Keratinocyte (primary cell): ENCODE results near the gene PLEKHA6. TPM values are rescaled to one million over a fixed set of nuclear protein-coding genes. Genes with fewer than 3 reads are reported as not detected.

Experiments
- DNase-seq: peaks from one replicate; pipeline ENCODE4 v3.0.0-alpha.2; 2011; ENCODE audit warnings: low read depth, missing footprints, low spot score
- FAIRE-seq: peaks from 2 replicates; lab custom pipeline; 2011; peaks lifted over from hg19 to GRCh38; lab: Jason Lieb, UNC
- H2AFZ ChIP-seq: 2 replicates; pipeline ENCODE4 v1.6.0; 2012; ENCODE audit warnings: low read length, control low read depth, inconsistent platforms; ENCODE audit not compliant: control insufficient read depth
- H3K27ac ChIP-seq: 2 replicates; pipeline ENCODE4 v1.5.1; 2011; ENCODE audit warnings: low read length; ENCODE audit not compliant: control insufficient read depth, insufficient read depth
- H3K27me3 ChIP-seq: 3 replicates; pipeline ENCODE4 v1.6.0; 2011; ENCODE audit warnings: low read length; ENCODE audit not compliant: control insufficient read depth, insufficient read depth; ENCODE audit errors: extremely low read depth
- H3K36me3 ChIP-seq, 2 experiments: 2 replicates in 1 of 2; 3 replicates in 1 of 2; pipeline ENCODE4 v1.5.1; 2011; ENCODE audit warnings: low read length in 2 of 2, mild to moderate bottlenecking in 1 of 2; ENCODE audit not compliant: control insufficient read depth in 2 of 2, insufficient read depth in 2 of 2; ENCODE audit errors: extremely low read depth in 1 of 2
- H3K4me1 ChIP-seq: 3 replicates; pipeline ENCODE4 v1.5.1; 2011; ENCODE audit warnings: low read length; ENCODE audit not compliant: control insufficient read depth, insufficient read depth; ENCODE audit errors: extremely low read depth
- H3K4me2 ChIP-seq: 3 replicates; pipeline ENCODE4 v1.6.0; 2011; ENCODE audit warnings: low read depth, low read length; ENCODE audit not compliant: control insufficient read depth, insufficient read depth; ENCODE audit errors: extremely low read depth
- H3K4me3 ChIP-seq, 3 experiments: fragments of 200-600 bp in 1 of 3; sonication (generic) in 1 of 3; 2 replicates in 2 of 3; 3 replicates in 1 of 3; pipeline ENCODE4 v1.5.1; 2011 to 2016; ENCODE audit warnings: low read length in 3 of 3, mild to moderate bottlenecking in 3 of 3, control low read depth in 2 of 3, inconsistent platforms in 1 of 3, low read depth in 1 of 3, mixed read lengths in 1 of 3, mixed run types in 1 of 3, moderate library complexity in 1 of 3; ENCODE audit not compliant: control insufficient read depth in 2 of 3, insufficient read depth in 2 of 3; ENCODE audit errors: extremely low read depth in 1 of 3
- H3K79me2 ChIP-seq: 2 replicates; pipeline ENCODE4 v1.6.0; 2012; ENCODE audit warnings: low read length; ENCODE audit not compliant: control insufficient read depth, insufficient read depth
- H3K9ac ChIP-seq: 3 replicates; pipeline ENCODE4 v1.6.0; 2011; ENCODE audit warnings: low read length; ENCODE audit not compliant: control insufficient read depth, insufficient read depth; ENCODE audit errors: extremely low read depth
- H3K9me1 ChIP-seq: 3 replicates; pipeline ENCODE4 v1.6.0; 2011; ENCODE audit warnings: low read length; ENCODE audit not compliant: control insufficient read depth, insufficient read depth; ENCODE audit errors: extremely low read depth
- H3K9me3 ChIP-seq: 2 replicates; pipeline ENCODE4 v1.5.1; 2012; ENCODE audit warnings: low read depth, low read length; ENCODE audit not compliant: control insufficient read depth
- H4K20me1 ChIP-seq: 3 replicates; pipeline ENCODE4 v1.6.0; 2011; ENCODE audit warnings: low read length; ENCODE audit not compliant: control insufficient read depth, insufficient read depth; ENCODE audit errors: extremely low read depth
- CTCF ChIP-seq, 3 experiments: IDR thresholded peaks in 1 of 3; conservative IDR thresholded peaks in 1 of 3; optimal IDR thresholded peaks in 1 of 3; 2 replicates in 2 of 3; 3 replicates in 1 of 3; pipeline versions ENCODE3 to v1.5.1; 2011; ENCODE audit warnings: low read length in 3 of 3, mild to moderate bottlenecking in 3 of 3, moderate library complexity in 2 of 3, control low read depth in 1 of 3, inconsistent platforms in 1 of 3; ENCODE audit not compliant: insufficient read depth in 2 of 3; ENCODE audit errors: extremely low read depth in 1 of 3
- EZH2 ChIP-seq: IDR thresholded peaks from one replicate; pipeline ENCODE4 v1.6.1; 2012; ENCODE audit warnings: inconsistent platforms, mild to moderate bottlenecking, low read length, moderate library complexity
- dilution Hi-C: fragments of 300-500 bp; cut with MboI; formaldehyde crosslinking; loops from one replicate; pipeline ENCODE4 v1.7.0; 2020; ENCODE audit warnings: low sequenced_read_pairs; ENCODE audit not compliant: extremely low pct_ligation_motif_present
- polyA plus RNA-seq, 5 experiments: library from polyadenylated mRNA; depleted of rRNA in 3 of 5; stranded (reverse) in 3 of 5; stranded (forward) in 1 of 5; unstranded in 1 of 5; fragments of >200 nt; gene quantifications; 1 replicate in 1 of 5; 2 replicates in 3 of 5; 3 replicates in 1 of 5; pipeline versions ENCODE4 v1.2.1 to v1.2.3, GENCODE V29; 2011 to 2012; ENCODE audit warnings: missing spikeins in 2 of 5, low read depth in 1 of 5, low replicate concordance in 1 of 5

PLEKHA6 gene
- polyA plus RNA-seq, 1 donor (not counting 4 experiments of a cell fraction or from before 2014, with no cell fraction given), result 1.5 TPM

GRCh38 chr1:204261266-204261665, 98.5 kb downstream of the PLEKHA6 start:
- no peak for DNase-seq
- Histone ChIP-seq H3K27ac (no peak overlapping the region), H3K4me1 (no peaks in the 10 kb centered on the region), H3K36me3 (peaks cover 0 to 9% of the 10 kb centered on the region in 2 experiments), H2AFZ (no peak overlapping the region), H3K9me3 (no peaks in the 10 kb centered on the region), H4K20me1 (no peaks in the 10 kb centered on the region), H3K79me2 (no peaks in the 10 kb centered on the region), H3K4me2 (no peak overlapping the region), H3K9ac (no peak overlapping the region), H3K4me3 (no peak overlapping the region), H3K27me3 (no peaks in the 10 kb centered on the region), H3K9me1 (no peaks in the 10 kb centered on the region)
- dilution Hi-C loops, result no loop called here
- TF ChIP-seq CTCF (optimal IDR thresholded peaks at IDR 0.05 in 1 of 3, IDR thresholded peaks at IDR 0.05 in 1 of 3, conservative IDR thresholded peaks at IDR 0.05 in 1 of 3; ENCODE audit: extremely low read depth in 1 of 3, insufficient read depth in 2 of 3, low read length in 3 of 3) (no peak), EZH2 (no peak)
- no peak for FAIRE-seq

GRCh38 chr1:204260601-204261197, 99.0 kb downstream of the PLEKHA6 start:
- Histone ChIP-seq H3K27ac (no peak overlapping the region), H3K9me1 (no peaks in the 10 kb centered on the region), H3K27me3 (no peaks in the 10 kb centered on the region), H3K36me3 (peaks cover 0 to 9% of the 10 kb centered on the region in 2 experiments), H3K9me3 (no peaks in the 10 kb centered on the region), H3K9ac (no peak overlapping the region), H4K20me1 (no peaks in the 10 kb centered on the region), H3K4me3 (no peak overlapping the region), H3K4me1 (no peaks in the 10 kb centered on the region), H2AFZ (no peak overlapping the region), H3K79me2 (no peaks in the 10 kb centered on the region), H3K4me2 (no peak overlapping the region)
- FAIRE-seq (no peak), DNase-seq (no peak)
- no peak for TF ChIP-seq CTCF (optimal IDR thresholded peaks at IDR 0.05 in 1 of 3, IDR thresholded peaks at IDR 0.05 in 1 of 3, conservative IDR thresholded peaks at IDR 0.05 in 1 of 3; ENCODE audit: extremely low read depth in 1 of 3, insufficient read depth in 2 of 3, low read length in 3 of 3)
- TF ChIP-seq EZH2, result no peak
- dilution Hi-C loops, result no loop called here
